PC-3 (cell line): ENCODE results near the gene FAM50B. TPM values are rescaled to one million over a fixed set of nuclear protein-coding genes. Genes with fewer than 3 reads are reported as not detected.

ENCODE experiments used
- ATAC-seq: fragments of 200-7000 bp; cut with Tn5 transposase; 2 replicates; pipeline ENCODE4 v1.9.1; 2020; ENCODE audit warnings: mild to moderate bottlenecking, moderate library complexity
- BruUV-seq: library from RNA; stranded (reverse); fragments of 400-500 nt; replicated peaks from 2 replicates; lab custom pipeline; 2021; lab: Mats Ljungman, UMichigan
- CTCF ChIA-PET: fragments of 300-600 bp; sonication (Branson Sonifier 250); formaldehyde crosslinking; loops from one replicate; lab custom pipeline; 2022; ENCODE audit warnings: antibody characterized with exemption; lab: Charles Lee
- POLR2A ChIA-PET: fragments of 300-600 bp; sonication (Branson Sonifier 250); formaldehyde crosslinking; loops from one replicate; lab custom pipeline; 2022; ENCODE audit warnings: antibody characterized with exemption; ENCODE audit not compliant: unreplicated experiment; lab: Charles Lee
- DNase-seq: peaks from one replicate; pipeline ENCODE4 v3.0.0-alpha.2; 2015
- H2AFZ ChIP-seq: fragments of 300-600 bp; sonication (generic); 2 replicates; pipeline ENCODE4 v1.6.0; 2016; ENCODE audit warnings: antibody characterized with exemption, low read length
- H3F3A ChIP-seq: fragments of 300-600 bp; sonication (generic); one replicate; pipeline ENCODE4 v1.6.0; 2017; ENCODE audit warnings: antibody characterized with exemption, low read length, control low read depth, mild to moderate bottlenecking; ENCODE audit not compliant: unreplicated experiment
- H3K27ac ChIP-seq: fragments of 300-600 bp; sonication (generic); 2 replicates; pipeline ENCODE4 v1.5.1; 2016; ENCODE audit warnings: mild to moderate bottlenecking, low read length
- H3K27me3 ChIP-seq: fragments of 300-600 bp; sonication (generic); 2 replicates; pipeline ENCODE4 v1.6.1; 2016; ENCODE audit warnings: low read length, mixed read lengths
- H3K36me3 ChIP-seq: fragments of 300-600 bp; sonication (generic); 2 replicates; pipeline ENCODE4 v1.6.1; 2016; ENCODE audit warnings: low read depth, mixed run types, low read length, mixed read lengths
- H3K4me1 ChIP-seq: fragments of 300-600 bp; sonication (generic); 2 replicates; pipeline ENCODE4 v1.5.1; 2016; ENCODE audit warnings: low read length; ENCODE audit not compliant: insufficient read depth
- H3K4me2 ChIP-seq: fragments of 300-600 bp; sonication (generic); 2 replicates; pipeline ENCODE4 v1.6.0; 2016; ENCODE audit warnings: low read length
- H3K4me3 ChIP-seq: fragments of 300-600 bp; sonication (generic); 2 replicates; pipeline ENCODE4 v1.5.1; 2016; ENCODE audit warnings: mild to moderate bottlenecking, low read length, mixed read lengths
- H3K79me2 ChIP-seq: fragments of 300-600 bp; sonication (generic); 2 replicates; pipeline ENCODE4 v1.6.1; 2017; ENCODE audit warnings: low read length, mixed read lengths
- H3K9ac ChIP-seq: fragments of 300-600 bp; sonication (generic); 2 replicates; pipeline ENCODE4 v1.6.0; 2016; ENCODE audit warnings: mild to moderate bottlenecking, low read length
- H3K9me2 ChIP-seq: fragments of 300-600 bp; sonication (generic); replicated peaks from 2 replicates; pipeline ENCODE4 v1.6.1; 2016; ENCODE audit warnings: mixed run types, low read length, mixed read lengths
- H3K9me3 ChIP-seq: fragments of 300-600 bp; sonication (generic); 2 replicates; pipeline ENCODE4 v1.6.1; 2016; ENCODE audit warnings: low read length, mixed read lengths
- H4K20me1 ChIP-seq: fragments of 300-600 bp; sonication (generic); 2 replicates; pipeline ENCODE4 v1.6.1; 2016; ENCODE audit warnings: low read length, mixed read lengths
- EZH2 ChIP-seq: fragments of 300-600 bp; sonication (generic); IDR thresholded peaks from one replicate; pipeline ENCODE4 v1.6.1; 2017; ENCODE audit warnings: antibody characterized with exemption, mild to moderate bottlenecking, low read length; ENCODE audit not compliant: unreplicated experiment
- EZH2phosphoT487 ChIP-seq: fragments of 300-600 bp; sonication (generic); IDR thresholded peaks from 2 replicates; pipeline ENCODE4 v1.6.1; 2018; ENCODE audit warnings: mild to moderate bottlenecking, antibody characterized with exemption, low read length, borderline replicate concordance
- intact Hi-C: fragments of 100-400 bp; cut with micrococcal nuclease; formaldehyde crosslinking; loops from 2 replicates; pipeline ENCODE4 v1.9.0; 2023
- total RNA-seq: library from RNA; depleted of rRNA; stranded (reverse); fragments of >200 nt; gene quantifications from 2 replicates; pipeline ENCODE4 v1.2.3, GENCODE V29; 2014
- TF ChIP-seq, protein P1 (sequence below): fragments of 300-600 bp; sonication (generic); conservative IDR thresholded peaks from 2 replicates; pipeline ENCODE4 v1.5.1; 2017; ENCODE audit warnings: antibody characterized with exemption, low read depth, mild to moderate bottlenecking, low read length

FAM50B gene
- total RNA-seq, 1 experiment from 2014 or later = 8.3 TPM

DNA sequence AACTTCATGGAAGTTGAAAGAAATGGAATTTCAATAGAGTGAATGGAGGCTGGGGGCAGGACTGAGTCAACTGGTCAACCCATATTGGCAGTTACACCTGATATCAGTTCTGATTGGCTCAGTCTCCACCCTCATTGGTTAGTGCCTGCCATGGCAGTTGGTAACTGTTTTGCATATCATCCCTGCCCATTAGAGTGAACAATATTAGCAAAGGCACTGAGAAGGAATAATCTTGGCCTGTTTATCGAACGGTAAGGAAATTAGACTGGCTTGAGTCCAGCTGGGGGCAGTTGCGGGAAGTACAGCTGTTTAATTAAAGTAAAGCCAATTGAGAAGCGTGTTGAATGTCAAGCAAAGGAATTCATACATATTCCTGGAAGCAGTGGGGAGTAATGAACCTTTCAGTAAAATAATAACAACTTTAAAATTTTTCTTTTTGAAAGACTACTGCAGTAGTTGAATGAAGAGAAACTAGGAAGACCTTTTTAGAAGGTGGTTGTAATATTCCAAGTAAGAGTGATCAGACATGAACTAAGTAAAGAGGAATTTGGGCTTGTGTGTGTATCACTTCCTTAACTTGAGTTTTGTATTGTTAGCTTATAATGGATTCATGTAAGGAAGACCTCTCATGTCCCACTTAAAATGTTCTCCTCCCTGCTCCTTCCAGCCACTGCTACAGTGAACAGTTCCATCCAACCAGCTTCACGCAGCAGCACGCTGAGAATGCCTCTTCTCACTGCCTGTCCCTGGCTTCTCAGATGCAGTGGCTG lies 17.2 kb upstream of the FAM50B start:
- no peaks in the 10 kb centered on the region for H3K4me1 ChIP-seq
- no peak overlapping the region for H3K9ac ChIP-seq
- no peaks in the 10 kb centered on the region for H3K27me3 ChIP-seq
- no peak overlapping the region for H3K4me3 ChIP-seq
- no peaks in the 10 kb centered on the region for H3F3A ChIP-seq
- no peak for ATAC-seq
- H3K9me2 ChIP-seq = no peaks in the 10 kb centered on the region
- no peaks in the 10 kb centered on the region for H3K9me3 ChIP-seq
- no peak for TF ChIP-seq EZH2
- TF ChIP-seq, protein P1, sequence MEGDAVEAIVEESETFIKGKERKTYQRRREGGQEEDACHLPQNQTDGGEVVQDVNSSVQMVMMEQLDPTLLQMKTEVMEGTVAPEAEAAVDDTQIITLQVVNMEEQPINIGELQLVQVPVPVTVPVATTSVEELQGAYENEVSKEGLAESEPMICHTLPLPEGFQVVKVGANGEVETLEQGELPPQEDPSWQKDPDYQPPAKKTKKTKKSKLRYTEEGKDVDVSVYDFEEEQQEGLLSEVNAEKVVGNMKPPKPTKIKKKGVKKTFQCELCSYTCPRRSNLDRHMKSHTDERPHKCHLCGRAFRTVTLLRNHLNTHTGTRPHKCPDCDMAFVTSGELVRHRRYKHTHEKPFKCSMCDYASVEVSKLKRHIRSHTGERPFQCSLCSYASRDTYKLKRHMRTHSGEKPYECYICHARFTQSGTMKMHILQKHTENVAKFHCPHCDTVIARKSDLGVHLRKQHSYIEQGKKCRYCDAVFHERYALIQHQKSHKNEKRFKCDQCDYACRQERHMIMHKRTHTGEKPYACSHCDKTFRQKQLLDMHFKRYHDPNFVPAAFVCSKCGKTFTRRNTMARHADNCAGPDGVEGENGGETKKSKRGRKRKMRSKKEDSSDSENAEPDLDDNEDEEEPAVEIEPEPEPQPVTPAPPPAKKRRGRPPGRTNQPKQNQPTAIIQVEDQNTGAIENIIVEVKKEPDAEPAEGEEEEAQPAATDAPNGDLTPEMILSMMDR = no peak
- no peak for TF ChIP-seq EZH2phosphoT487
- POLR2A ChIA-PET = interaction anchor here (0.5 kb wide), 1 partner anchor 82 kb away, joined by 3 read pairs; no protein-coding TSS in a partner anchor
- H3K27ac ChIP-seq = no peak overlapping the region
- H3K36me3 ChIP-seq = no peaks in the 10 kb centered on the region
- H4K20me1 ChIP-seq = no peaks in the 10 kb centered on the region
- no peak overlapping the region for H2AFZ ChIP-seq
- CTCF ChIA-PET = interaction anchor here (0.6 to 1.1 kb wide), 3 partner anchors 12 to 102 kb away, joined by 3 to 5 read pairs (median 4); partner anchors contain the start of gene FAM50B
- H3K79me2 ChIP-seq = no peaks in the 10 kb centered on the region
- intact Hi-C loops = no loop called here
- no TSS peak for BruUV-seq
- DNase-seq = no peak
- no peak overlapping the region for H3K4me2 ChIP-seq

DNA sequence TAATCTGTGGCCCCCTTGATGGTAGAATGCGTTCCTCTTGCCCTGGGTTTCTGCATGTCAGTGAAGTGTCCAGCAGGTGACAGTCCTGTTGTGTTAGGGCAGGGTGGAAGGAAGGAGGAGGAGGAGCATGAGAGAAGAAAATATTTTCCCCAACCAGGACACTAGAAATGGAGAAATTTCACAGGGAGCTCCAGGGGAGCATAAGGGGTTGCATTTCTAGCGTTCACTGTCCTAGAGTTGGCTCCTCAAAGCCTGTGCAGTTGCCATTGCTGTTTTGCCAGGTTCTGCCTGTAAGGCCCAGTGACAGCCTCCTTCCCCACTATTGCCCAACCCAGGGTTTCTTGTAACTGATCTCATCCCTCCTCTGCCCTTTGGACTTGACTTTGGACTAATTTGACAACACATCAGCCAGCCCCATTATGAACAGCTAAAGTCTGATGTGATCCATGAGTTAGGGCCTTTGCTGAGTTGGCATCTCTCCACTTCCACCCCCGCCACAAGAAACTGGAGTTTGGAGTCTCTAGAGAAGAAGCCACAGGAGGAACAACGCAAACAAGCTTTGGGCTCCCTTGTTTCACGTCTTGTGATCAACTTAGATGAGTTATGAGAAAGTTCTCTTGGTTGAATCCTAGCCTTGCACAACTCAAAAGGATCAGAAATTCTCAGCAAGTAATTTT lies 14.0 kb upstream of the FAM50B start:
- POLR2A ChIA-PET = no interaction called here
- H2AFZ ChIP-seq = no peak overlapping the region
- H3K9ac ChIP-seq = no peak overlapping the region
- intact Hi-C loops = no loop called here
- H3K79me2 ChIP-seq = no peaks in the 10 kb centered on the region
- no peak overlapping the region for H3K27ac ChIP-seq
- H3F3A ChIP-seq = no peaks in the 10 kb centered on the region
- no peaks in the 10 kb centered on the region for H3K27me3 ChIP-seq
- H3K4me3 ChIP-seq = no peak overlapping the region
- no peak for DNase-seq
- no TSS peak for BruUV-seq
- CTCF ChIA-PET = no interaction called here
- H3K4me2 ChIP-seq = no peak overlapping the region
- H4K20me1 ChIP-seq = no peaks in the 10 kb centered on the region
- H3K9me3 ChIP-seq = no peaks in the 10 kb centered on the region
- peak; percentile 22; the same call in 1 of the 2 replicates for ATAC-seq
- H3K36me3 ChIP-seq = no peaks in the 10 kb centered on the region
- no peaks in the 10 kb centered on the region for H3K4me1 ChIP-seq
- TF ChIP-seq EZH2 = no peak
- no peak for TF ChIP-seq EZH2phosphoT487
- TF ChIP-seq, protein P1 = peak; percentile 29; the same call in 1 of the 2 replicates
- H3K9me2 ChIP-seq = no peaks in the 10 kb centered on the region

DNA sequence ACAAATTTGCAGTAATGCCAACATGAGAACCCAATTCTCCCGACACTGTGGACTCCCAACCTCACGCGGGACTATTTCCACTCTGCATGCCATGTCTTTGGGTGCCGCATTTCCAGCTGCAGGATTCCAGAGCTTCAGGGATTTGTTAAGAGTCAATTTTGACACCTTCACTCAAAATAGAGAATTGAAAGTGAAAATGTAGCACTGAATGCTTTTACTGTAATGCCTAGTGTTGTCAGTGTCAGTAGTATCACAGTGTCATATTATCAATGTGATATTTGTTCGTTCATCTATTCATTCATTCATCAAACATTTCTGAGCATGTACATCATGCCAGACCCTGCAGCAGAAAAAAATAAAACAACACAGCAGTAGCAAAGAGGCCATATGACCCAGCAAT lies 13.4 kb upstream of the FAM50B start:
- ATAC-seq = no peak
- peaks cover 4% of the 10 kb centered on the region for H3K4me1 ChIP-seq
- no peaks in the 10 kb centered on the region for H4K20me1 ChIP-seq
- no peak overlapping the region for H3K9ac ChIP-seq
- no peaks in the 10 kb centered on the region for H3K79me2 ChIP-seq
- no peaks in the 10 kb centered on the region for H3K9me2 ChIP-seq
- TF ChIP-seq, protein P1 = no peak
- TF ChIP-seq EZH2 (no peak), EZH2phosphoT487 (no peak)
- no peaks in the 10 kb centered on the region for H3F3A ChIP-seq
- CTCF ChIA-PET = no interaction called here
- POLR2A ChIA-PET = no interaction called here
- no peaks in the 10 kb centered on the region for H3K27me3 ChIP-seq
- no peaks in the 10 kb centered on the region for H3K36me3 ChIP-seq
- no TSS peak for BruUV-seq
- no peak overlapping the region for H3K27ac ChIP-seq
- intact Hi-C loops = no loop called here
- H3K4me3 ChIP-seq = no peak overlapping the region
- DNase-seq = no peak
- H3K9me3 ChIP-seq = no peaks in the 10 kb centered on the region
- no peak overlapping the region for H2AFZ ChIP-seq
- H3K4me2 ChIP-seq = no peak overlapping the region
